ENCODE measurements around the gene ACAD9.

GRCh38 chr3:128878556-128879124 lies 780 bp upstream of the ACAD9 start:
- TF ChIP-seq CTCF (IDR thresholded peaks at IDR 0.05): no peak
- TF ChIP-seq POLR2A (IDR thresholded peaks at IDR 0.05): no peak
